GM21526 (cell line): ENCODE results near the gene OR2C3.
"Not testable (repeated sequence)": the region's sequence is repeated elsewhere in the genome, so short reads cannot be mapped to it uniquely, and the experiment has no call there.

ENCODE experiments used
- ATAC-seq: cut with Tn5 transposase; IDR thresholded peaks from one replicate; pipeline ENCODE4 v1.9.1; 2021; ENCODE audit warnings: moderate library complexity; ENCODE audit not compliant: unreplicated experiment, low FRiP score

The OR2C3 gene

GRCh38 chr1:247518613-247518891 lies 17.7 kb downstream of the OR2C3 start:
- ATAC-seq: no peak

- no peak for ATAC-seq
These were observed 18.2 kb downstream of the OR2C3 start for GRCh38 chr1:247517795-247518612.

GRCh38 chr1:247506831-247507230 lies 29.4 kb downstream of the OR2C3 start:
- no peak for ATAC-seq

GRCh38 chr1:247500865-247501264 lies 35.4 kb downstream of the OR2C3 start:
- ATAC-seq: no peak

- no peak for ATAC-seq
These were observed 39.5 kb downstream of the OR2C3 start for GRCh38 chr1:247496581-247497285.

GRCh38 chr1:247494767-247495166 lies 41.5 kb downstream of the OR2C3 start:
- no peak for ATAC-seq

GRCh38 chr1:247493106-247493505 lies 43.1 kb downstream of the OR2C3 start:
- ATAC-seq: no peak

GRCh38 chr1:247491328-247491727 lies 44.9 kb downstream of the OR2C3 start:
- no peak for ATAC-seq

- ATAC-seq: peak; percentile 79
These were observed 49.2 kb downstream of the OR2C3 start for GRCh38 chr1:247487057-247487456.

- ATAC-seq: no peak
These were observed 53.5 kb downstream of the OR2C3 start for GRCh38 chr1:247482747-247483146.

- not testable (repeated sequence) for ATAC-seq
These were observed 59.7 kb downstream of the OR2C3 start for GRCh38 chr1:247476328-247477058.

GRCh38 chr1:247475793-247476192 lies 60.4 kb downstream of the OR2C3 start:
- no peak for ATAC-seq
